ENCODE measurements around the gene SLC2A13.
"Not testable (repeated sequence)": the region's sequence is repeated elsewhere in the genome, so short reads cannot be mapped to it uniquely, and the experiment has no call there.

The SLC2A13 gene

GRCh38 chr12:40034156-40034555 is 71.7 kb downstream of the SLC2A13 start:
- DNase-seq: no peak

DNA sequence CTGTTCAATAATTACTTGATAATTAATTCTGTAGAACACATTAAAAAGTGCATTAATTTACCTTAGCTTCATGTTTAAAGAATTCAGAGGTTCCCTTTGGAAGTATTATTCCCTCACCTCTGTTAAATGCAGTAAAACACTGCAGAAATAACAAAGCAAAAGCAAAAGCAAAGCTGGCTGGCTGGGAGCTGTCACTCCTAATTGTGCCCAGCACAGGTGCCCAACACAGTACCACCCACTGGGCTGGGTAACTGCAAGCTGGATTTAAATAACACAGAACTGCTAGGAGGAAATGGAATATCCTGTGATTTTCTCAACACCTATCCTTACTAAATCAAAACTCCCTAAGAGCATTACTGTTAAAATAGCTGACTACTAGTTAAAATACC is 72.6 kb downstream of the SLC2A13 start:
- DNase-seq: no peak

DNA sequence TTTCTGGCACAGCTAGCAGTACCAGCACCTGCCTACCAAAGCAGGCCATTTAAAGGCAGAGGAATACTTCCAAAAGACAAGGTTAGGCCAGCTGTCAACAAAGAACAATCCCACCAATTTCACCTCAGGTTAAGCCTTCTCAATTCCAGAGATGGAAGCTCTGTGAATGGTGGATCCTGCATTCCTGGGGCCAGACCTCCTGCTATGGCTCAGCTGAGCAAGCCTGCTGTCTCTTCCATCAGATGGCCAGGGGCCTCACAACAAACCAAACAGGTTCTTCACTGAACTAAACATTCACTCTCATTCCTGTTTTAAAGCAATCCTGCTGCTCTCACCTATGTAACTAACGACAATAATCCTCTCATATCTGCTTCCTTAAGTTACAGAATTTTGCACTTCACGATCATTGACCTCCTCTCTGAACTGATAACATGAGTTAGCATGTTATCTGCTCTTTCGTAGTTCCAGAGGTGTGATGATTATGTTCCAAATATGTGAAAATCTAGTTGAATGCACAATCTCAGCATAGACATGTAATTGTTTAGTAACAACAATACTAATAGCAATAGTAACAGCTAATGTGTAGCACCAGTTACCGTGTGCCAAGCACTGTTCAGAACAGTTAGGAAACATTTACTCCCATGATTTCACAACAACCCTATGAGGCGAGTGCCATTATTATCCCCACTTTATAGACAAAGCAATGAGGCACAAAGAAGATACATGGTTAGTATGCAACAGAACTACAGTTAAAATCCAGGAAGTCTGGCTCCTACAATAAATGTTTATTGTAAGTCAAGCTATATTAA is 73.2 kb downstream of the SLC2A13 start:
- no peak for DNase-seq

DNA sequence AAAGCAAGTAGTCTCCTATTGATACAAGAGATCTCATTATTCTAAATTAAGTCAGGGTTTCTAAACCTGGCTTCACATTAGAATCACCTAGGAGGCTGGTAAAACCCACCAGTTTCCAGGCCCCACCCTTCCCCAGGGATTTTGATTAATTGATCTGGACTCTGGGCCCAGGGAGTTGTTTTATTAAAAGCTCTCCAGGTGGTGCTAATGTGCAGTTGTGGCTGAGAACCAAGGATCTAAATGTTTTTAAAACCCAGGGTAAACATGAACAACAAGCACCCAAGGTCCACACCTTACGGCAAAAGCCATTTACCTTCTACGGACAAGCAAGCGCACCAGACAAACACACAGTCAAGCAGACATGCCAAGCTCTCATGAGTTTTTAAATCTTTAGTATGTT is 73.9 kb downstream of the SLC2A13 start:
- DNase-seq: no peak

DNA sequence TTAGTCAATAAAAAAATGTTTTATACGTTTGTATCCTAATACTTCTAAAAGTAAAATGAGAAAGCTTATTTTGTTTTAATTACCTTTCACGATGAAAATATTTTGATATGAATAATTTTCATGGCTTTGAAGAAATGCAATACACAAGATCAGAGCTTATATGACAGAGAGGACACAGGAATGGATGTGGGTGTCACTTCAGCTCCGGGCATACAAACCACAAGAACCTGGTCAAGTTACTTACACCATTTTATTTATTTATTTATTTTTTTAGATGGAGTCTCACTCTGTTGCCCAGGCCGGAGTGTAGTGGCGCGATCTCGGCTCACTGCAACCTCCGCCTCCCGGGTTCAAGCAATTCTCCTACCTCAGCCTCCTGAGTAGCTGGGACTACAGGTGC is 74.9 kb downstream of the SLC2A13 start:
- not testable (repeated sequence) for DNase-seq

- DNase-seq: no peak
These were observed 77.6 kb downstream of the SLC2A13 start for GRCh38 chr12:40028296-40028695.

DNA sequence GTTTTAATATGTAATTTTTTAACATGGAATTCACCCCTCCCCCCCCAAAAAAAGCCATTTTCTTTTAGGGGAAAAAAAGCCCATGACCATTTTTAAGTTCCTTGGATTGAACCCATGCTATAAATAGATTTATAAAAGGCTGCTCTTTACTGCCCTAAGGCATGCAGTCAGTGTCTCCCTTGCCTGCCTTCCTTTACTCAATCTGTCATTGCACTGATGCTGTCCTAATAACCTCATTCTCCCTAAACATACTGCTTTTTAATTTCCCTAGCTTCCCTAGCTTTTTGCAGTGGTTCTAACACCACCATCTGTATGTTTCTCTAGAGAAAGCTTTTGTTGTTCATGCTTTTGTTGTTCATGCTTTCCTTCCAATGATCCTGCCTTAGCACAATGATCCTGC is 83.0 kb downstream of the SLC2A13 start:
- no peak for DNase-seq

GRCh38 chr12:40020261-40020691 is 85.6 kb downstream of the SLC2A13 start:
- no peak for DNase-seq

- DNase-seq: no peak
These were observed 88.4 kb downstream of the SLC2A13 start for GRCh38 chr12:40017488-40017887.

DNA sequence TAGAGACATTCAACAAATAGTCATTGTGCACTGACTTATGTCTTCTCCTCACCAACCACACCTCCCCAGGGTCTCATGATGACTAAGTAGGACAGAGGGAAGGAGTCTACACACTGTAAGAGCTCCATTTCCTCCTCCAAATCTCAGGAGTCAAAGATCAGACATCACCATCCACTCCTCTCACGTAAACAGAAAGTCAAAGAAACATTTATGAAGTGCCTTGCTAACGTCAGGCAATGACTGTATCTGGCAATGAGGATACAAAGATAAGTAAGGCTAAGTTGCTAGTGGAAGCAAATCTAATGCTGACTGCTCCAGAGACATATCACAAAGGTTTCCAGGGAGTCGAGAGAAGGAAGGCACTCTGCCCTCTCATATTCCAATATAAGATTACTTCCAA is 88.9 kb downstream of the SLC2A13 start:
- no peak for DNase-seq

GRCh38 chr12:40015881-40016280 is 90.0 kb downstream of the SLC2A13 start:
- DNase-seq: no peak

- DNase-seq: no peak
These were observed 90.5 kb downstream of the SLC2A13 start for GRCh38 chr12:40015345-40015744.

GRCh38 chr12:40013847-40014246 is 92.0 kb downstream of the SLC2A13 start:
- DNase-seq: no peak

GRCh38 chr12:40013292-40013691 is 92.6 kb downstream of the SLC2A13 start:
- DNase-seq: no peak

GRCh38 chr12:40012711-40013110 is 93.2 kb downstream of the SLC2A13 start:
- DNase-seq: no peak

- DNase-seq: no peak
These were observed 94.1 kb downstream of the SLC2A13 start for GRCh38 chr12:40011775-40012129.

DNA sequence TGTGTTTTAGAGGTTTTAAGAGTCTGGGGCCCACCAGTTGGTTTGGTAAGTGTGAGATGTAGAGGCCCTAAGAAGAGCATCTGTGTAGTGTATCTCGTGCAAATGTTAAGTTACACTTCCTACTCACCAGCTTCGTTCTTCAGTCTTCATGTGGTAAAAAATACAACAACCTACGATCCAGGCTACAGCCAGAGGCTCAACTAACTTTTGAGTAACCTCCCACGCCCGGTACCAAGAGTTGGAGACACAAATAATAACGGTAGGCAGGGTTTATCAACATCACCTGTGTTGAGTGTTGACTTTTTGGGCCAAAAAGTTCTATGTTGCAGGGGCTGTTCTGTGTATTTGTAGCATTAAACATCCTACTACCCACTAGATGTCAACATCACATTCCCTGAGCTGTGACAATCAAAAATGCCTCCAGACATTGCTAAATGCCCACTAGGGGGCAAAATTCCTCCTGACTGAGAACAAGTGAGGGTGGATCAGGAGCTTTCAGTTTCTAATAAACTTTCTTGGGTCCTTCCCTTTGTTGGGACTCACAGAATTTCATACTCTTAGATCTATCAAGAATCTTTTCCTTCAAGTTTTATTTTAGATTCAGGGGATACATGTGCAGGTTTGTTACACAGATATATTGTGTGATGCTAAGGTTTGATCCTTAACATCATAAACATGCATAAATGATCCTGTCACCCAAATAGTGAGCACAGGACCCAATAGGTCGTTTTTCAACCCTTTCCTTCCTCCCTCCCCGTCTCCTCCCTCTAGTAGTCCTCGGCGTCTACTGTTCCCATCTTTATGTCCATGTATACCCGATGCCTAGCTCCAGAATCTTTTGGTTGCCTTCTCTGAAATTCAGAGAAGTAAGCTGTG is 94.7 kb downstream of the SLC2A13 start:
- DNase-seq: peak; percentile 92

GRCh38 chr12:40002178-40003169 is 103.4 kb downstream of the SLC2A13 start:
- no peak for DNase-seq

GRCh38 chr12:40001406-40001805 is 104.5 kb downstream of the SLC2A13 start:
- DNase-seq: no peak

- no peak for DNase-seq
These were observed 105.0 kb downstream of the SLC2A13 start for GRCh38 chr12:40000884-40001283.

GRCh38 chr12:39993268-39993667 is 112.6 kb downstream of the SLC2A13 start:
- no peak for DNase-seq

DNA sequence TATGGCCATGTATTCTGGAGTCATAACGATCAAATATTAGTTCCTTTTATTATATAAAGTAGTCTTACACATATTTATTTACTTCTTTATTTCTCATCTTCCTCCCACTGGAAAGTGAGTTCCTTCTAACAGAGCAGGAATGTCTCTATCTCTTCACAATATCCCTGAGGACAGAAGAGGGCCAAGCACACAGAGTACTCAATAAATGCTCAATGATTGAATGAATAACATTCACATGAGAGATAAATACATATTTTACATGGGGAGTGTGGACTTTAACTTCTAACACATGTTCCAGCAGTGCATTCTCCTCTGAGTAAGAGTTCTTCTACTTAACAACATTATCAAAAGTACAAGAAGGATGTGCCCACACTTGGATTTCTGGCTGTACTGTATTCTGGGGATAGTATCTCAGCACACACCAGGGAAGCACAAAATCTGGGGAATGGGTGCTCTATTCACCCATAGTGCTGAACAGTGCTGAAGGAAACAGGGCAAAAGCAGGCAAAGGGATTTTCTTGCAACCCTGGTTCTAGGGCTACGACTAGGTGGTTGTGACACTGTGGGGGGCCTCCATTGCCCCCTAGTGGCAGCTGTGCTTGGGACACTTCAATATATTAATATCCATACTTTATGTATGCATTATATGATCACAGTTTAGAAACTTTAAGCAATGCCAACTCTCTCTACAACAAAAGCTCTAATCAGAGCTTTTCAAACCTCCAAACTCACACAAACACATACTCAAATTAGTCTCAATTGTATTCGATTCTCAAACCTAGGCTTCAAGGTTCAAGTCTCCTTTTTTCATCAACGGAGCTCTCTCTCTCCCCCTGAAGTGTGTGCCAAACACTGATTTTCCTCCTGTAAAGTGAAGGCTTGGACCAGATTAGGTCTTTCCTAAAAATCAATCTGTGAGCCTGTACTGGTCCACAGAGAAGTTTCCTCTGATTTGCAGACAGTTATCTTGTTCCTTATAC is 115.5 kb downstream of the SLC2A13 start:
- peak; percentile 75 for DNase-seq
